NOMO-1 treated with DMSO at 0.1 percent for 48 hours (cell line): Measurements from ENCODE around the gene GRIN1.
"Not testable (repeated sequence)": the region's sequence is repeated elsewhere in the genome, so short reads cannot be mapped to it uniquely, and the experiment has no call there.

Experiments used
- DNase-seq: peaks from one replicate; lab custom pipeline; 2025; ENCODE audit not compliant: unreplicated experiment; lab: John Stamatoyannopoulos, UW

The GRIN1 gene

GRCh38 chr9:137111788-137112563, 27.0 kb upstream of the GRIN1 start:
- DNase-seq: no peak

- DNase-seq: no peak
Measured at GRCh38 chr9:137112564-137113384, 26.2 kb upstream of the GRIN1 start.

GRCh38 chr9:137113385-137114159, 25.4 kb upstream of the GRIN1 start:
- peak; percentile 44 for DNase-seq

GRCh38 chr9:137114220-137114612, 24.7 kb upstream of the GRIN1 start:
- DNase-seq: no peak

- peak; percentile 71 for DNase-seq
Measured at GRCh38 chr9:137114613-137115393, 24.2 kb upstream of the GRIN1 start, which contains the start of gene DPP7. DPP7 (minus strand) TSS chr9:137114733; CDS start chr9:137114713, 20 bp downstream.

- no peak for DNase-seq
Measured at GRCh38 chr9:137115394-137116026, 23.4 kb upstream of the GRIN1 start.

- DNase-seq: no peak
Measured at GRCh38 chr9:137116027-137116507, 22.9 kb upstream of the GRIN1 start.

GRCh38 chr9:137116728-137117127, 22.2 kb upstream of the GRIN1 start:
- DNase-seq: no peak

- no peak for DNase-seq
Measured at GRCh38 chr9:137117269-137117731, 21.7 kb upstream of the GRIN1 start.

- not testable (repeated sequence) for DNase-seq
Measured at GRCh38 chr9:137118092-137118603, 20.8 kb upstream of the GRIN1 start.

GRCh38 chr9:137121927-137122795, 16.8 kb upstream of the GRIN1 start:
- DNase-seq: not testable (repeated sequence)

- DNase-seq: peak; percentile 24
Measured at GRCh38 chr9:137122796-137123467, 16.0 kb upstream of the GRIN1 start.

- DNase-seq: no peak
Measured at GRCh38 chr9:137123468-137123837, 15.5 kb upstream of the GRIN1 start.

- DNase-seq: not testable (repeated sequence)
Measured at GRCh38 chr9:137123952-137124462, 14.9 kb upstream of the GRIN1 start.

GRCh38 chr9:137126786-137127185, 12.2 kb upstream of the GRIN1 start:
- DNase-seq: peak; percentile 25

- peak; percentile 83 for DNase-seq
Measured at GRCh38 chr9:137127301-137128157, 11.4 kb upstream of the GRIN1 start.
